IgD-negative memory B cell (primary cell): ENCODE measurements around the gene RICTOR. TPM values are rescaled to one million over a fixed set of nuclear protein-coding genes. Genes with fewer than 3 reads are reported as not detected.

Source experiments
- H3K27ac Mint-ChIP-seq, 3 donors: one replicate each; pipeline ENCODE4 v1.8.0; 2020 to 2022; ENCODE audit warnings: mild to moderate bottlenecking in 3 of 3, mixed read lengths in 3 of 3, moderate library complexity in 1 of 3
- H3K27me3 Mint-ChIP-seq: one replicate; pipeline ENCODE4 v1.8.0; 2021; ENCODE audit warnings: mixed read lengths
- H3K36me3 Mint-ChIP-seq: one replicate; pipeline ENCODE4 v1.8.0; 2020; ENCODE audit warnings: mild to moderate bottlenecking, mixed read lengths
- H3K4me1 Mint-ChIP-seq, 3 donors: one replicate each; pipeline ENCODE4 v1.8.0; 2020 to 2022; ENCODE audit warnings: mixed read lengths in 3 of 3, mild to moderate bottlenecking in 1 of 3
- H3K4me3 Mint-ChIP-seq, 4 donors: one replicate each; pipeline ENCODE4 v1.8.0; 2020 to 2022; ENCODE audit warnings: mild to moderate bottlenecking in 4 of 4, mixed read lengths in 4 of 4, moderate library complexity in 3 of 4
- H3K9me3 Mint-ChIP-seq, 3 donors: one replicate each; pipeline ENCODE4 v1.8.0; 2020 to 2021; ENCODE audit warnings: mixed read lengths in 3 of 3, mild to moderate bottlenecking in 1 of 3
- polyA plus RNA-seq: library from polyadenylated mRNA; unstranded; fragments of 300-500 nt; fragmentation: Illumina TruSeq; gene quantifications from one replicate; pipeline ENCODE4 v1.2.3, GENCODE V29; 2021

The RICTOR gene, protein sequence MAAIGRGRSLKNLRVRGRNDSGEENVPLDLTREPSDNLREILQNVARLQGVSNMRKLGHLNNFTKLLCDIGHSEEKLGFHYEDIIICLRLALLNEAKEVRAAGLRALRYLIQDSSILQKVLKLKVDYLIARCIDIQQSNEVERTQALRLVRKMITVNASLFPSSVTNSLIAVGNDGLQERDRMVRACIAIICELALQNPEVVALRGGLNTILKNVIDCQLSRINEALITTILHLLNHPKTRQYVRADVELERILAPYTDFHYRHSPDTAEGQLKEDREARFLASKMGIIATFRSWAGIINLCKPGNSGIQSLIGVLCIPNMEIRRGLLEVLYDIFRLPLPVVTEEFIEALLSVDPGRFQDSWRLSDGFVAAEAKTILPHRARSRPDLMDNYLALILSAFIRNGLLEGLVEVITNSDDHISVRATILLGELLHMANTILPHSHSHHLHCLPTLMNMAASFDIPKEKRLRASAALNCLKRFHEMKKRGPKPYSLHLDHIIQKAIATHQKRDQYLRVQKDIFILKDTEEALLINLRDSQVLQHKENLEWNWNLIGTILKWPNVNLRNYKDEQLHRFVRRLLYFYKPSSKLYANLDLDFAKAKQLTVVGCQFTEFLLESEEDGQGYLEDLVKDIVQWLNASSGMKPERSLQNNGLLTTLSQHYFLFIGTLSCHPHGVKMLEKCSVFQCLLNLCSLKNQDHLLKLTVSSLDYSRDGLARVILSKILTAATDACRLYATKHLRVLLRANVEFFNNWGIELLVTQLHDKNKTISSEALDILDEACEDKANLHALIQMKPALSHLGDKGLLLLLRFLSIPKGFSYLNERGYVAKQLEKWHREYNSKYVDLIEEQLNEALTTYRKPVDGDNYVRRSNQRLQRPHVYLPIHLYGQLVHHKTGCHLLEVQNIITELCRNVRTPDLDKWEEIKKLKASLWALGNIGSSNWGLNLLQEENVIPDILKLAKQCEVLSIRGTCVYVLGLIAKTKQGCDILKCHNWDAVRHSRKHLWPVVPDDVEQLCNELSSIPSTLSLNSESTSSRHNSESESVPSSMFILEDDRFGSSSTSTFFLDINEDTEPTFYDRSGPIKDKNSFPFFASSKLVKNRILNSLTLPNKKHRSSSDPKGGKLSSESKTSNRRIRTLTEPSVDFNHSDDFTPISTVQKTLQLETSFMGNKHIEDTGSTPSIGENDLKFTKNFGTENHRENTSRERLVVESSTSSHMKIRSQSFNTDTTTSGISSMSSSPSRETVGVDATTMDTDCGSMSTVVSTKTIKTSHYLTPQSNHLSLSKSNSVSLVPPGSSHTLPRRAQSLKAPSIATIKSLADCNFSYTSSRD (N-terminal part only)
- 11.8 TPM for polyA plus RNA-seq

DNA sequence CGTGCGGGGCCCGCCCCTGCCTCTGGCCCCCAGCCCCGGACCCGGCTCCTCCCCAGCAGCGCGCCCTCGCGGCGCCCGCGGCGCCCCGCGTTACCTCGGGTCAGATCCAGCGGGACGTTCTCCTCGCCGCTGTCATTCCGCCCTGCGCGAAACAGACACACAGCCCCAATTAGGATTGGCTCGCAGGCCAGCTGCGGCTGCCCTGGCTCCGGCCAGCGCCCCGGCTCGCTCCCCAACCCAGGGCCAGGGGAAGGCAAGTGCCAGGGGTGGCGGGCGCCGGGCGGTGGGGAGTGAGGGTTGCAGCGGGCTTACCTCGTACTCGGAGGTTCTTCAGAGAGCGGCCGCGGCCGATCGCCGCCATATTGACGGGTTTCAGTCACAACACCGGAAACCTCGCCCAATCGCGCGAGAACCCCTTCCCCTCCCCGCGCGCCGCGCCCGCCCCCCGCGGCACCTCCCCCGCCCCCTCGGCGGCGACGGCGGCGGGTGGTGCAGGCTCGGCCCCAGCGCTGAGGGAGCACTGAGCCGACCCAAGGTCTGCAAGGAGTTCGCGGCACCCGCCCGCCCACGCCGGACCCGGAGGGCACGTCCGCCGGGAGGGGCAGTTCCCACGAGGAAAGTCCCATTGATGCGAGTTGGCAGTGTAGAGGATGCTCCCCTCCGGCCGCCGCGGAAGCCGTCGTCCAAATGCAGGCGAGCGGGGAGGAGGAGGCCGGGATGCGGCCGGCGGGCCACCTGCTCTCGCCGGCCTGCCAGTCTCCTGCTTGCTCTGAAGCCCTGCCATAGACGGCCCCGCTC is at the start of gene RICTOR:
TSS of gene RICTOR (minus strand) at position 383 of the 798 bp plus-strand sequence. CDS start at position 361, 22 bp downstream.
- Mint-ChIP-seq H3K27ac (peak within 1 kb of the TSS; percentile 96 to 99 (median 96)), H3K36me3 (no peaks in the 10 kb centered on the region), H3K27me3 (no peaks in the 10 kb centered on the region), H3K4me1 (peaks cover 29 to 51% (median 46%) of the 10 kb centered on the region in 3 donors), H3K4me3 (peak within 1 kb of the TSS; percentile 72 to 98 (median 97)), H3K9me3 (no peaks in the 10 kb centered on the region)

DNA sequence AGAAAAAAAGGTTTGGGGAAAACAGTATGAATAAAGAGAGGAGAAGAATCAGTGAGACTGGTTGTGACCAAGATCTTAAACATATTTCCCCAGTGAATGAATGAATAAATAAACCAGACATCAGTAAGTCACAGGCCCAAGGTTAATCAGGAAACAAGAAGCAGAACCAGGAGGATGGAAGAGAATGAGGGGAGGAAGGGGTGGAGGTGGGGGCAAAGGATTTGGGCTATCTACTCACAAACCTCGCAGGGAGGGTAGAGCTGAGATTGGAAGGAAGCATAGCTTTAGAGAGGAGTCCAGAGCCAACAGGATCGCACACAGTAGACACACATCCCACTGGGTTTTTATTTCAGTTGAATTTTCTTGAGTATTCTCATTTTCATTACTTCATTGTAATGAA is 47.7 kb upstream of the RICTOR start:
- peaks cover 0 to 1% (median 0%) of the 10 kb centered on the region in 3 donors for H3K9me3 Mint-ChIP-seq
- no peaks in the 10 kb centered on the region for H3K27me3 Mint-ChIP-seq
- no peak overlapping the region for H3K4me3 Mint-ChIP-seq
- H3K4me1 Mint-ChIP-seq, result no peaks in the 10 kb centered on the region
- H3K36me3 Mint-ChIP-seq, result no peaks in the 10 kb centered on the region
- no peak overlapping the region for H3K27ac Mint-ChIP-seq

DNA sequence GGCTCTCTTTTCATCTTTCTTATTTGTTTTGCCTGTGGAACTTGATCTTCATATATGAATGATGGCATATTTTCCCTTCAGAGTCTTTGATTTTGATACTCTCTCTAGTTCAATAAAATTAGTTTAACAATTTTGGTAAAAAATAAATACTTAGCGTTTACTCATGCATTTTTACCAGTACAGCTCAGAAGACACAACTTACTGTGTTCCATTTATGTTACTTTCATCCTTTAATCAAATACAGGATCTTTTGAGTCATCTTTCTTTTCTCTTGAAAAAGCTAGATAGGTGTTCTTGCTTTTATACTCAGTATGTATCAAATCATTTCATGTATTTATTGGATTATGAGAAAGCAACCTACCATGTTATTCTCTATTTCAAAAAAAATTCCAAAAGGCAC is 47.1 kb upstream of the RICTOR start:
- Mint-ChIP-seq H3K9me3 (peaks cover 0 to 1% (median 0%) of the 10 kb centered on the region in 3 donors), H3K27me3 (no peaks in the 10 kb centered on the region), H3K4me3 (no peak overlapping the region), H3K4me1 (no peaks in the 10 kb centered on the region), H3K36me3 (no peaks in the 10 kb centered on the region), H3K27ac (no peak overlapping the region)

DNA sequence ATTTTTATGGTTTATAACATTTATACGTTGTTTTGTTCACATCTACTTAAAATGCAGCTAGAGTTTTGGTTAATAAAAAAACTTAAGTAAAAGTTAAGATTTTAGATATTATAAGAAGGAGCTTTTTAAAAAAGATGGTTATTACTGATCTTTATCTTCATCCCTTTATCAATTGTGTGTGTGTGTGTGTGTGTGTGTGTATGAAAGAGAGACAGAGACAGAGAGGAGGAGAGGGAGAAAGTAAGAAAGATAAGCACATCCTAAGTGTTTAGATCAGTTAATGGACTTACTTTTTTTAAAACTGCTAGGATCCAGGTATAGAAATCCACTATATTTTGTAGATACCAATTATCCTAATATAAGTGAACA is 45.8 kb upstream of the RICTOR start:
- no peak overlapping the region for H3K27ac Mint-ChIP-seq
- peaks cover 0 to 1% (median 0%) of the 10 kb centered on the region in 3 donors for H3K9me3 Mint-ChIP-seq
- H3K4me3 Mint-ChIP-seq, result no peak overlapping the region
- peaks cover 0 to 1% (median 0%) of the 10 kb centered on the region in 3 donors for H3K4me1 Mint-ChIP-seq
- H3K36me3 Mint-ChIP-seq, result no peaks in the 10 kb centered on the region
- no peaks in the 10 kb centered on the region for H3K27me3 Mint-ChIP-seq

DNA sequence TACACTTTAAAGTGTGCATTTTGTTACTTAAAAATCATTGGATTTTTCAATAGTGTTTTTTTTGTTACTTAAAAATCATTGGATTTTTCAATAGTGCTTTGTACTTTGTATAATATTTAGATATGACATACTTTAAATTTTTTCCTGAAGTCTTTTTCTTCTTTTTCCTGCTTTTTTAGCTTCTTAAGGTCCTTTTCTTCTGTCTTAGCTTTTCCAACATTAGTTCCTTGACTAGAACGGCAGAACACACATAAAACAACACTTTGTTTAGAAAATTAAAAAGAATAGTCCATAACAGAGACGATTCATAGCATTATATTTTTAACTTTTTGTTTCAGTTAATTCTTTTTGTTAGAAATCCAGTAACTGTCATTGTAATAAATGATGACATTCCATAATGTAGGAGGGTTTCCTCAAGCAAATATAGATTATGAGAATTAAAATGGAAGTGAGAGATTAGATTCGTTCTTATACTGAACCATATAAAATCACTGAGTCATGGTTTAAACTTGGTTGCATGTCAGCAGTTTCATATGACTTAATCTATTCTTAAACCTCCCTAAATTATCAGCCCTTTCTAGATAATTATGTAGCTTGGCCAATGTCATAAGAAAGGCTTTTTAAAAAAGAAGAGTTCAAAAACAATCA is 45.3 kb upstream of the RICTOR start:
- Mint-ChIP-seq H3K4me3 (no peak overlapping the region), H3K4me1 (peaks cover 0 to 1% (median 0%) of the 10 kb centered on the region in 3 donors), H3K27ac (no peak overlapping the region), H3K27me3 (no peaks in the 10 kb centered on the region), H3K9me3 (peaks cover 0 to 1% (median 0%) of the 10 kb centered on the region in 3 donors), H3K36me3 (no peaks in the 10 kb centered on the region)

DNA sequence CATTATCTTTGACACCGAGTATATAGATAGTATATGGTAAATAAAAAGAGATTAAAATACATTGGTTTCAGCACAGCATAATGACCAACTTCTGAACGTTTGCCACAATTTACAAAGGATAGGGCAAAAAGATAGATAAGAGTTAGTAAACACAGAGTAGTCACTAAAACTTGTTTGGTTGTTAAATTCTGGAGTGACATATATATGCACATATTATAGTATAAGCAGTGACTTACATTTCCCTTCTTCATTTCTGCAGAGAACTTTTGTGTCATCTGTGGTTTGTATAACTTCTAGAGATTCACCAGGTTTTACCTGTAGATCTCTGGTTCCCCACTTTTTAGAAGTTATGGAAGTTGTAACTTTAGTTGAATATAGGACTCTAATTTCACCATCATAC is 44.4 kb upstream of the RICTOR start:
- Mint-ChIP-seq H3K27me3 (no peaks in the 10 kb centered on the region), H3K4me3 (no peak overlapping the region), H3K9me3 (peaks cover 0 to 1% (median 0%) of the 10 kb centered on the region in 3 donors), H3K36me3 (no peaks in the 10 kb centered on the region), H3K4me1 (peaks cover 0 to 1% (median 0%) of the 10 kb centered on the region in 3 donors), H3K27ac (no peak overlapping the region)

DNA sequence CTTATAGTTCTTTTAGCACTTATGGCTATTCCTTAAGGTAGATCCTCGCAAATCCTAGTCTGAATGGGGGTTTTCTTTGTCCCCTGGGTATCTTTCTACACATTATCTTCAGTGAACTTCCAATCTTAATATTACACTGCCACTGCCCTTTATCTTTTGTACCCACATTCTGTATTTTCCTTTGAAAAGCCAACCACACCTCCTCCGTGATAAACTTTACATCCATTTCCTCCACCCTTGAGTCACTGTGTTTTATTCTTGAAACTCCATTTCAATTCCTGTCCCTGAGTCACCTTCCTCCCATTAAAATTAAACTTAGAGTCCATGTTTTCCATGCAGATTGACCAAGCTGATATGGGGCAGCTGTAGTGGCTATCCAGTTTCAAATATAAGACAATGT is 43.2 kb upstream of the RICTOR start:
- H3K27ac Mint-ChIP-seq, result no peak overlapping the region
- peaks cover 0 to 1% (median 0%) of the 10 kb centered on the region in 3 donors for H3K9me3 Mint-ChIP-seq
- no peaks in the 10 kb centered on the region for H3K36me3 Mint-ChIP-seq
- peaks cover 0 to 1% (median 0%) of the 10 kb centered on the region in 3 donors for H3K4me1 Mint-ChIP-seq
- no peaks in the 10 kb centered on the region for H3K27me3 Mint-ChIP-seq
- H3K4me3 Mint-ChIP-seq, result peak overlapping the region in 1 of 4 donors; percentile 13

DNA sequence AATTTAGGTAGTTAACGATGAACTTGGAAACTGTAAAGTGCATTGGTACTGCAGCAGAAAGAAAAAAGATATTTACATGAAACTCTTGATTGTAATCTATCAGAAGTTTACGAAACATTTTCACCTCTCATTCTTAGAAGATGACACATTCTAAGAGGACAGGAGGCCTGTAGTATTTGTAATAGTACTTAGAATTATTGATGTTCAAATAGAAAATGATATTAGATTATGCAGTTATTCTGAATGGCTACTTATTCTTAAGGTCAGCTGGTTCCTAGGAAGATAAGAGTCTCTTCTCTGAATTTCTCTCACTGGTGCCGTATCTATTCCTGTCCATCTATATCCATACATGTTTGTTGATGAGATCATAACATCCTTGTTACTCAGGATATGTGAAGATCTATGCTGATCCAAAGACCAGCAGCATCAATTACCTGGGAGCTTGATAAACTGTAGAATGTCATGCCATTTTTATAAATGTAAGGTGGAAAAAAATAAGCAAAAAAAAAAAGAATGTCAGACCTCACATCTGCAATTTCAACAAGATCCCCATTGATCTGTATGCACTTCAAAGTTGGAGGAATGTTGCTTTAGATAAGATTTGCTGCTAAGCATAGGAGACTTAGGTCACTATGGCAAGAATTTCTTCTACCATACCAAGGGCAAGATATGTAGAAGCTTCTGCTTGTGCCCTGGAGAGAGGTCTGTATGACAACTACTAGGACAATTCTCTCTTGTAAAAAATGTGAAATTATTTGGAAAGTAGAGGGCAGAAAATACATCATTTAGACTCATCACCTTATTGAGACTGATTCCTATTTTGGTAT is 42.4 kb upstream of the RICTOR start:
- Mint-ChIP-seq H3K27ac (no peak overlapping the region), H3K4me3 (no peak overlapping the region), H3K36me3 (no peaks in the 10 kb centered on the region), H3K27me3 (no peaks in the 10 kb centered on the region), H3K9me3 (peaks cover 0 to 1% (median 0%) of the 10 kb centered on the region in 3 donors), H3K4me1 (peaks cover 0 to 1% (median 0%) of the 10 kb centered on the region in 3 donors)

DNA sequence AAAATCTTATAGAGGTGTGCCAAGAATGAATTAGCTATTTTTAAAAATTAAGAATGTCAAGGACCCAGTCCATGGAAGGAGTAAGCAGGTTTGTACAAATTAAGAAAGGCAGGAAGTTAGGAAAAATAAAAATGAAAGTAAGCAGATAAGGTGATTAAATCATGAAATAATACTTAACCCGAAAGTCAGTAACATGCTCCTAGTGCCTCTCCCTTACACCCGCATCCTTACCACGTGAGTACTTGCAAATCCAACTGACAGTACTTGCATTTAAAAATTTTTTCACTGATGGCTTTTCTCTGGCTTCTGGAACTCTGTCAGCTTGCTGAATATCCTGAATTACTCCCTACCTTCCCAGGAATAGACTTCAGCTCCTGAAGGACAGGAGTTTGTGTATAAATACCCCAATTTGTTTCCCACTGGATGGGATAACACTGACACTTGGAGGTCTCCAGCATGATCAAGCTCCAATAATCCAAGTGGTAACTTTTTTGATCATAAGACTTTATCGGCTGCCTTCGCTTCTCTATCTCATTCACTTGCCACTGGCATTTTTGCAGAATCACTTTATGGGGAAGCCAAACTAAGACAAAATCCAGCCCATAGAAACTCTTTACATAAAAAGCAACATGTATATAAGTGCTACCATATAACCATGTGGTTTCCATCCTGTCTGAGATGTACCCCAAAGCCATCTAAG is 41.6 kb upstream of the RICTOR start:
- Mint-ChIP-seq H3K4me1 (peaks cover 0 to 1% (median 0%) of the 10 kb centered on the region in 3 donors), H3K27me3 (no peaks in the 10 kb centered on the region), H3K9me3 (peaks cover 0 to 1% (median 0%) of the 10 kb centered on the region in 3 donors), H3K27ac (peak overlapping the region in 1 of 3 donors; percentile 26), H3K36me3 (no peaks in the 10 kb centered on the region), H3K4me3 (no peak overlapping the region)

DNA sequence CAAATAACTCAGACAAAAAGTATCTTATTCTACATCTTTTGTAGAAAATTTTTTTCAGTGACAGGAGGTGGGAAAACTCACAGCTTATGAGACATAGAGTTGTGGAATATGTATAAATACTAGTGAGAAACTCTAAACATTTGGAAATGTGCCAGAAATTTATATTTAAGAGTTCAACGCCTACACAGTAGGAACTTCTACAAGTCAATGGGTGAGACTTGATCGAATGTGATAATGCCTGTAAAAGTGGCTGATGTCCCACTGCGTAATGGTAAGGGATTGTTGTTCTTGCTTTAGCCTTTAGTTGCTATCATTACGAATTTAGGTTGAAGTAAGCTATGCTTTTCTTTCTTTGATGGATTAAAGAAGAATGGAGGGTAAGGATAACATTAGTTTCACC is 40.0 kb upstream of the RICTOR start:
- H3K36me3 Mint-ChIP-seq, result no peaks in the 10 kb centered on the region
- H3K4me1 Mint-ChIP-seq, result peaks cover 0 to 1% (median 0%) of the 10 kb centered on the region in 3 donors
- H3K4me3 Mint-ChIP-seq, result no peak overlapping the region
- no peaks in the 10 kb centered on the region for H3K27me3 Mint-ChIP-seq
- no peak overlapping the region for H3K27ac Mint-ChIP-seq
- peaks cover 0 to 1% (median 0%) of the 10 kb centered on the region in 3 donors for H3K9me3 Mint-ChIP-seq

DNA sequence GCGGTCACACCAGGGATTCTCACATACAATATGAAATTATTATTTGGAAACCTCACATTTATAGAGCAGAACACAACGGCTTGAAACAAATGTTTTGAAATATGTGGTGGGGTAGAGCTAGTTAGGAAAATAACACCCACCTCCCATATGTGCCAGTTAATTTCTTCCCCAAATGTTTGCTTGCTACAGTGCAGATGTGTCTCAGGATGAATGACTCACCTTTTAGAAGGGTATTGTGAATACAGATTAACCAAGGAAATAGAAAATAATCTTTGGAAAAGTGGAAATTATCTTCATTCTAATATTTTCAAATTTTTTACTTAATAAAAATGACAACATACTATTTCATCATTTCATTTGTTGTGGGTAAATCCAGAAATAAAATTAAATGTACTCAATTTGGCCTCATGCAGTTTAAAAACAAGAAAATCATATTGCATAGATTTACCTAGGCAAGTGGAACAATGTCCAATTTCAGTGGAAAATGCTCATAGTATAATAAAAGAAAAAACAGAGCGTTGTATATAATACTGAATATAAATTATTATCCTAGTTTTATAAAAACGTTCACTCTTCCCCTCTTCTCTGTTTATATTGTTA is 39.3 kb upstream of the RICTOR start:
- Mint-ChIP-seq H3K4me1 (peaks cover 0 to 1% (median 0%) of the 10 kb centered on the region in 3 donors), H3K4me3 (no peak overlapping the region), H3K27ac (no peak overlapping the region), H3K36me3 (no peaks in the 10 kb centered on the region), H3K9me3 (peaks cover 0 to 1% (median 0%) of the 10 kb centered on the region in 3 donors), H3K27me3 (no peaks in the 10 kb centered on the region)

DNA sequence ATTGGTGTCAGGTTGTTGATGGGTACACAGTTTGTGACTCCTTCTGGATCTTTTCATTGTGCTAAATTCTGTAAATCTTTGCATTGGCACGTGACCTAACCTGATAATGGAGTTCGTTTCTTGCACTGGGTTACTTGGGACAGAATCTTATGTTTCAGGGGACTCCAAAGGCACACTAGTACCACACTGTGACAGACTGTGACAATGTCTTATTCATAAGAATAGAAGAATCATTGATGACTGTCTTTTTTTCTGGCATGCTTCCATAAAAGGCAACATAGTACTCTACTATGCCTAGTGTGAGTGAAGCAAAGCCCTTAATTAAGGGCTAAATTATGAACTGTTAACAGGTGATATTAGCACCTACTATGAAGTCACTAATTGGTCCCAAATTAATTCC is 35.4 kb upstream of the RICTOR start:
- H3K36me3 Mint-ChIP-seq, result no peaks in the 10 kb centered on the region
- no peak overlapping the region for H3K4me3 Mint-ChIP-seq
- H3K27ac Mint-ChIP-seq, result no peak overlapping the region
- peaks cover 0 to 2% (median 0%) of the 10 kb centered on the region in 3 donors for H3K4me1 Mint-ChIP-seq
- no peaks in the 10 kb centered on the region for H3K9me3 Mint-ChIP-seq
- no peaks in the 10 kb centered on the region for H3K27me3 Mint-ChIP-seq
